IPS-15b (cell line): ENCODE measurements around the gene TMEM181.
"Not testable (repeated sequence)": the region's sequence is repeated elsewhere in the genome, so short reads cannot be mapped to it uniquely, and the experiment has no call there.

ENCODE experiments used
- H3K27me3 ChIP-seq: one replicate; pipeline ENCODE4 v1.6.1; 2013; ENCODE audit warnings: low read length; ENCODE audit not compliant: control insufficient read depth, insufficient read depth
- H3K36me3 ChIP-seq: one replicate; pipeline ENCODE4 v1.6.1; 2013; ENCODE audit warnings: low read length; ENCODE audit not compliant: control insufficient read depth, insufficient read depth
- H3K4me1 ChIP-seq: one replicate; pipeline ENCODE4 v1.6.1; 2013; ENCODE audit warnings: mild to moderate bottlenecking, low read length; ENCODE audit not compliant: control insufficient read depth, insufficient read depth
- H3K4me3 ChIP-seq: one replicate; pipeline ENCODE4 v1.5.1; 2013; ENCODE audit warnings: low read depth, low read length
- H3K9ac ChIP-seq: one replicate; pipeline ENCODE4 v1.6.1; 2013; ENCODE audit warnings: low read depth, mild to moderate bottlenecking, low read length
- H3K9me3 ChIP-seq: one replicate; pipeline ENCODE4 v1.6.1; 2013; ENCODE audit warnings: mild to moderate bottlenecking, low read length; ENCODE audit not compliant: control insufficient read depth, insufficient read depth

TMEM181 gene

DNA sequence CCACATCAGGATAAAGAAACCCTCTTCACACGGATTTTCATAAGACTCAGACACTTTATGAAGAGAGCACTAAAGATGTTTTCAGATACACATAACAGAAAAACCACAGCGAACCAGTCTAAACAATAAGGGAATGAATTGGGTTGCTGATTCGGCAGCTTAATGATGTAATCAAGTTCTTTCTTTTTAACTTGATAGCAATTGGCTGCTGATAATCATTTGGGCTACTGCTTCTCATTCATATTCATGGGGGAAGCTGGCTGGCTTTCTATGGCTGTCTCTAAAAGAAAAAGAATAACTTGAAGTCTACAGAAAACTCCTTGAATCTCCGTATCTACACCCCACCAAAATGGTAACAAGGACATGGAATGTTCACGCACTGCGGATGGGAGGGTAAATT is 20.0 kb upstream of the TMEM181 start:
- H3K27me3 ChIP-seq, result no peaks in the 10 kb centered on the region
- no peak overlapping the region for H3K4me3 ChIP-seq
- H3K9ac ChIP-seq, result no peak overlapping the region
- peaks cover 5% of the 10 kb centered on the region for H3K4me1 ChIP-seq
- H3K9me3 ChIP-seq, result no peaks in the 10 kb centered on the region
- H3K36me3 ChIP-seq, result no peaks in the 10 kb centered on the region

- Histone ChIP-seq H3K4me3 (no peak overlapping the region), H3K36me3 (no peaks in the 10 kb centered on the region), H3K9ac (no peak overlapping the region), H3K4me1 (no peaks in the 10 kb centered on the region), H3K27me3 (no peaks in the 10 kb centered on the region), H3K9me3 (no peaks in the 10 kb centered on the region)
These were observed 16.2 kb upstream of the TMEM181 start for GRCh38 chr6:158543606-158544185.

DNA sequence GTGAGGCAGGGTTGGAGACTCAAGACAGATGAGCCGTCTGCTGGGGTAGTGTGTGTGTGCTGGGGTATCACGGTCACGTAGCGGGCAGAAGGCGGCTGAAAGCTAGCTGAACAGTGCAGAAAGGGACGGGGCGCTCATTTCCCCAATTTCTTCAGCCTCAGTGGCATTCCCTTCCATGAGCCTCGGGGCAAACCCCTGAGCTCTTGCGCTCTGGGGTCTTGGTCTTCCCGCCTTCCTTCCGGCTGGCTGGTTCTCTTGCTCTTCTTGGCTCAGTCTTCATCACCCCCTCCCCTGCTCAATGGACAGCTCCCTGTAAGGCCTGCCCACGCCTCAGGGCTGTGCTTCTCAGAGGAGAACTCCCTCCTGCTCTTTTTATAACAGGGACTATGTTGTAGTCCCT is 15.5 kb upstream of the TMEM181 start:
- Histone ChIP-seq H3K9me3 (no peaks in the 10 kb centered on the region), H3K27me3 (no peaks in the 10 kb centered on the region), H3K36me3 (no peaks in the 10 kb centered on the region), H3K4me3 (no peak overlapping the region), H3K4me1 (no peaks in the 10 kb centered on the region), H3K9ac (no peak overlapping the region)

DNA sequence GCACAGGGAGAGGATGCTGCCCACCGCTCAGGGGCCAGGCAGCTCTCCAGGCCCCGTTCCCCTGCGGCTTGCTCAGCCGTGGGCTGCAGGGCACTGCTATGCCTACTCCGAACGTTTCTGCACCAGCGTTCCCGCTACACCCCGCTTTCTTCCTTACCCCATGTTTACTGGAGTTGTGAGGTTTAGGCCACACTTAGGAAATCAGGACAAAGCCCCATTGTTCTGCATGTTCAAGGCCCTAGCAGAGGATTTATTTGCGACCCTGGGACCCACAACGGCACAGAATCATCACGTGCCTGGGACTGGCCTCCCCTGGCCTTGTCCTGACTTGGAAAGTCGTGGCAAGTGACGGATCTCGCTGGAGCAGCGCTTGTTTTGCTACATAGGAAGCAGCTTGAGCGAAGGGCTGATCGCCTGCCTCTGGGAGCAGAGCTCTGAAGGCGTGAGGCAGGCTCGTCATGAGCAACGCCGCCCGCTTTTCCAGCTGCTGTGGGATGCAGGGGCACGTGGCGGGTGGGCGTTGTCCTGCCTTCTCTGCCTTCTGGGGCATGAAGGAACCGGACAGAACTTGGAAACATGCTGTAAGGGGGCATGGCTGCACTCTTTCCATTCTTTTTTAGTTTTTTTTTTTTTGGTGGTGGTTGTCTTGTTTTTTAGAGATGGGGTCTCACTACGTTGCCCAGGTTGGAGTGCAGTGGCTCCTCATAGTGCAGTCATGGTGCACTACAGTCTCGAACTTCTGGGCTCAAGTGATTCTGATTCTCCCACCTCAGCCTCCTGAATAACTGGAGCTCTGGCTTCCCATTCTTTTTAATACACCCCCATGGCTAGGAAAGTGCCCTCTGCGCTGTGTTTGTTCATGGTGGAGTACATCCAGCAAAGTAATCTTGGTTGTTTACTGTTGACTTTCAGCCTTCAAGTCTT is 14.6 kb upstream of the TMEM181 start:
- no peaks in the 10 kb centered on the region for H3K9me3 ChIP-seq
- H3K9ac ChIP-seq, result no peak overlapping the region
- H3K36me3 ChIP-seq, result no peaks in the 10 kb centered on the region
- H3K27me3 ChIP-seq, result no peaks in the 10 kb centered on the region
- H3K4me3 ChIP-seq, result no peak overlapping the region
- H3K4me1 ChIP-seq, result no peaks in the 10 kb centered on the region

- no peaks in the 10 kb centered on the region for H3K36me3 ChIP-seq
- no peaks in the 10 kb centered on the region for H3K27me3 ChIP-seq
- H3K9ac ChIP-seq, result no peak overlapping the region
- no peaks in the 10 kb centered on the region for H3K4me1 ChIP-seq
- H3K4me3 ChIP-seq, result no peak overlapping the region
- H3K9me3 ChIP-seq, result no peaks in the 10 kb centered on the region
These were observed 11.3 kb upstream of the TMEM181 start for GRCh38 chr6:158548418-158549161.

DNA sequence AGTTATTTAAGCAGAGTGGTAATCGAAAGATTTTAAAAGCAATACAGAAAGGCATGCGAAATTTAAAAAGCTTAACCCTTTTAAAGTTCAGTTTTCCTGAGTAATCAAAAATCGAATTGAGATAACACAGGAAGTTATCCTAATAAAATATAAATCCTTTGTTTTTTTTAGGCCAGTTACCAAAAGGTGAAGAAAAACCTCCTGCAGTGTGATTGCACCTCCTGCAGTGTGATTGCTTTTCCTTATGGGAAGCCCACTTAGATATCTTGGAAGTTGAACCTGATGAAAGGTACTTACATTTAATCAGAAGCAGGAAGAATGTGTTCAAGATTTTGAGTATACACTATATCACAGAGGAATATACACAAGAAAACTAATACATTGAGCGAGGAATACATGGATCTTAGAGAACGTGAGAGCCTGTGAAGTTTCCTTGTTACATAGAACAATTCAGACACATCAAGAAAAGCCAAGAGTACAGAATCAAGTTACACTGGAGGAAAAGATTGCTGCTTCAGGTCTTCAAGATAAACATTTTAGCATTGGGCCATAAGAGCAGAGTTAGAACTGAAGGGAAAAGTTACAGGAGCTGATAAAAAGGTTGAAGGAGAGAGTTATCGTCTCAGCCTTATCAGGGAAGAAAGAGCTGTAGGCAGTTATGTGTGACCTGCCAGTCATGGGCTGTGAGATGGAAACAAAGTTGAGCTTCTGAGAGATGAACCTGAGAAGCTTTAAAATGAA is 7.7 kb upstream of the TMEM181 start:
- H3K4me1 ChIP-seq, result no peaks in the 10 kb centered on the region
- no peaks in the 10 kb centered on the region for H3K9me3 ChIP-seq
- H3K9ac ChIP-seq, result no peak overlapping the region
- H3K27me3 ChIP-seq, result no peaks in the 10 kb centered on the region
- no peaks in the 10 kb centered on the region for H3K36me3 ChIP-seq
- H3K4me3 ChIP-seq, result no peak overlapping the region

GRCh38 chr6:158552796-158553138 is 7.1 kb upstream of the TMEM181 start:
- Histone ChIP-seq H3K36me3 (no peaks in the 10 kb centered on the region), H3K4me3 (no peak overlapping the region), H3K9me3 (no peaks in the 10 kb centered on the region), H3K27me3 (no peaks in the 10 kb centered on the region), H3K4me1 (no peaks in the 10 kb centered on the region), H3K9ac (no peak overlapping the region)

- Histone ChIP-seq H3K4me1 (no peaks in the 10 kb centered on the region), H3K4me3 (no peak overlapping the region), H3K27me3 (no peaks in the 10 kb centered on the region), H3K9ac (no peak overlapping the region), H3K36me3 (no peaks in the 10 kb centered on the region), H3K9me3 (no peaks in the 10 kb centered on the region)
These were observed 5.1 kb upstream of the TMEM181 start for GRCh38 chr6:158554611-158555361.

GRCh38 chr6:158556113-158556512 is 3.8 kb upstream of the TMEM181 start:
- H3K9ac ChIP-seq, result no peak overlapping the region
- H3K9me3 ChIP-seq, result no peaks in the 10 kb centered on the region
- H3K4me1 ChIP-seq, result peaks cover 2% of the 10 kb centered on the region
- H3K27me3 ChIP-seq, result no peaks in the 10 kb centered on the region
- H3K36me3 ChIP-seq, result no peaks in the 10 kb centered on the region
- H3K4me3 ChIP-seq, result no peak overlapping the region

- not testable (repeated sequence) for H3K9me3 ChIP-seq, H3K36me3 ChIP-seq, H3K9ac ChIP-seq, H3K27me3 ChIP-seq, H3K4me1 ChIP-seq, H3K4me3 ChIP-seq
These were observed 2.8 kb upstream of the TMEM181 start for GRCh38 chr6:158557110-158557509.

DNA sequence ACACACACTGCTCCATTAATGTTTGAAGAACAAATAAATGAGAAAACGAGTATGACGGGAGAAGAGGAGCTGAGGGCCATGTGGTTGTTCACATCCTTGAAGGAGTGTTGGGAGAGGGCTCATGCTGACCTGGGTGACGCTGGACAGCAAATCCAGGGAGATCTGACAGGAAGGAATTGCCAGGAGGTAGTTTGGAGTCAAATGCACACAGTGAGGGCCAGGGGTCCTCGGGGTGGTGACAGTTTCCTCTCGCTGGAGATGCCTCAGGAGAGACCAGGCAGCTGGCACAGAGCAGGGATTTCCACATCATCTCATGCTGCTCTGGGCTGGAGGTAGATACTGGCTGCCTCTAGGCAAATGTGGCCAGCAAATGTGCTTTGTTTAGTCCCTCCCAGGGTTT is 2.0 kb upstream of the TMEM181 start:
- Histone ChIP-seq H3K36me3 (no peaks in the 10 kb centered on the region), H3K9ac (no peak overlapping the region), H3K27me3 (no peaks in the 10 kb centered on the region), H3K4me3 (no peak overlapping the region), H3K9me3 (no peaks in the 10 kb centered on the region), H3K4me1 (peaks cover 7% of the 10 kb centered on the region)
